GM12873 (cell line): Measurements from ENCODE around the gene TUBA3C.

ENCODE experiments used
- CTCF ChIP-seq: IDR thresholded peaks from 2 replicates; pipeline ENCODE4 v1.5.1; 2012; ENCODE audit warnings: low read depth, mild to moderate bottlenecking, moderate library complexity, low read length, control low read depth; ENCODE audit not compliant: insufficient read depth; ENCODE audit errors: missing control alignments

The TUBA3C gene

GRCh38 chr13:19181021-19181620 is 503 bp downstream of the TUBA3C start:
- TF ChIP-seq CTCF, result no peak

- no peak for TF ChIP-seq CTCF
These were observed 1.7 kb downstream of the TUBA3C start for GRCh38 chr13:19179916-19180315.

DNA sequence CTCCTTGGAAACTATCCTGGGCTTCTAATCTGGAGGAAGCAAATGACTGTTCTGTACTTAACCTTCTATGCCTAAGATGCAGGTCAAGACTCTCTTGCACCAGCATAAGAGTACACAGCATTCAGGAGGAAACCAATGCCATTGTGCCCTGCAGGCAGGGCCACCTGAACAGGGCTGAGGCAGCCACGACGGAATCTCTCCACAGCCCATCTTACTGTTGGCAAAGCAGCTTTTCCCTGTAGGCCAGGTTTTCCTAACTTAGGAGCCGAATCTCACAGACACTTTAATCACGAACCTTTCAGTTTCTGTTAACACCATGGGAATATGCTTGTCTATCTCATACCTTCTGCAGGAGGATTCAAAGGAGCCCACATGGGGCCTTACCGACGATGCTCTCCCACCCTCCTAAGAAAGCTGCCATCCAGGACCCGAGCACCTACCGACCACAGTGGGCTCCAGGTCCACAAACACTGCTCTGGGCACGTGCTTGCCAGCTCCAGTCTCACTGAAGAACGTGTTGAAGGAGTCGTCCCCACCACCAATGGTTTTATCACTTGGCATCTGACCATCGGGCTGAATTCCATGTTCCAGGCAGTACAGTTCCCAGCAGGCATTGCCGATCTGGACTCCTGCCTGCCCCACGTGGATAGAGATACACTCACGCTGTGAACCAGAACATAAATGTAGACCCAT is 2.6 kb downstream of the TUBA3C start:
- no peak for TF ChIP-seq CTCF

GRCh38 chr13:19173752-19174151 is 7.9 kb downstream of the TUBA3C start:
- TF ChIP-seq CTCF, result no peak

DNA sequence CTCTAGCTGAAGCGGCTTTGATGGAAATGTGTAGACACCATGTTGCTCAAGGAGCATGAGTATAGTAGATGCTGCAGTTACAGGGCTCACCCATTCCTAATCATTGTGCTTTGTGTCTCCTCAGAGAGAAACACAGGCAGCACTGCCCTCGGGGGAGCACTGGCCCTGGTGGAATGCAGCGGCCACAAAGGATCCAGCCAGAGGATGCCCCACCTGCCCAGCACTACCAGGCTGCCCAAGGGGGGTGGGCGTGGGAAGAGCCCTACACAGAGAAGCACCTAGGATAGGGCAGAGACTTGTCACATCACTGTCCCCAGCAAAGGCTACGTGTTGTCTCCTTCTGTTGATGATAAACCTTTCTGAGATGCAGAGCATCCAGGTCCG is 9.0 kb downstream of the TUBA3C start:
- no peak for TF ChIP-seq CTCF

DNA sequence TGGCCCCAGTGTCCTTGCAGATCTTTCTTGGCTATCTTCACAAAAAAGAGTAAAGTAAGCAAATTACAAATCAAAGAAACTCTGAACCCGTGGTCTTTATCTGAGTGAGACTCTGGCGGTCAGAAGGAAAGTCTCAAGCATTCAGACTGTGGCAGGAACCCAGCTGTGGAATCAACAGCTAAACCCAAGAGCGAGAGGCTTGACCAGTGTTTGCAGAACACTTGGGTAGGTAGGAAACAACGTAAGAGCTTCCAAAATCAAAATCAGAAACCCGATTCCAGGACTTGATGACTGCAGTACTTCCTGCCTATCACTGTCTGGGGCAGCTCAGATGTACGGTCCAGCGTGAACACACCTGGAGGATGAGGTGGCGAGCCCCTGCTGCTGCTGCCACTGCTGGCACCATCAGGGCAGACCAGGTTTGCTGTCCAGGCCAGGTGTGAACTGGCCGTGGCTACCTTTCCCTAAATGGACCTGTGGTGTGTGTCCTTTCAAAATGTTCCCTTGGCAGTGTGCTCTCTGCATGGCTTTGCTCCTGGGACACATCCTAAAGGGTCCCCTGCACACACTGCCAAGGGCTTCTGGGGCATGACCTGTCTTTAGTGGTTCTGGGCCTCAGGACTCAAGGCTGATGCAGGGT is 9.5 kb downstream of the TUBA3C start:
- no peak for TF ChIP-seq CTCF

GRCh38 chr13:19171563-19171962 is 10.1 kb downstream of the TUBA3C start:
- TF ChIP-seq CTCF, result no peak
